ENCODE measurements around the gene CADM1. TPM values are rescaled to one million over a fixed set of nuclear protein-coding genes. Genes with fewer than 3 reads are reported as not detected.

CADM1 gene
- polyA plus RNA-seq, 4 donors, result 2.2 to 10.9 (median 5.8) TPM

GRCh38 chr11:115390441-115390840 lies 113.8 kb downstream of the CADM1 start:
- no peaks in the 10 kb centered on the region for H3K36me3 ChIP-seq (ENCODE audit: control insufficient read depth in 3 of 3, insufficient read depth in 2 of 3, low read depth in 1 of 3, low read length in 3 of 3)
- H3K27ac ChIP-seq (ENCODE audit: low read depth in 1 of 3, low read length in 2 of 3), result no peak overlapping the region
- 7 to 29% (median 14%) methylated on average over 1 of the region's 1 CpG for WGBS, 3 donors
- no peak for FAIRE-seq
- DNase-seq, result peak in 1 of 2 donors; percentile 16
- H3K27me3 ChIP-seq (ENCODE audit: control insufficient read depth in 3 of 3, insufficient read depth in 3 of 3, low read length in 3 of 3), result peaks cover 0 to 1% (median 0%) of the 10 kb centered on the region in 3 donors
- no peak overlapping the region for H3K4me3 ChIP-seq (ENCODE audit: low read depth in 1 of 3, low read length in 3 of 3)
- no peaks in the 10 kb centered on the region for H3K9me3 ChIP-seq (ENCODE audit: control insufficient read depth in 2 of 2, insufficient read depth in 1 of 2, low read depth in 1 of 2, low read length in 1 of 2)
- H3K4me1 ChIP-seq (ENCODE audit: control insufficient read depth in 3 of 3, insufficient read depth in 2 of 3, low read depth in 1 of 3, low read length in 2 of 3), result no peaks in the 10 kb centered on the region

- Histone ChIP-seq H3K27ac (ENCODE audit: low read depth in 1 of 3, low read length in 2 of 3) (no peak overlapping the region), H3K36me3 (ENCODE audit: control insufficient read depth in 3 of 3, insufficient read depth in 2 of 3, low read depth in 1 of 3, low read length in 3 of 3) (no peaks in the 10 kb centered on the region), H3K9me3 (ENCODE audit: control insufficient read depth in 2 of 2, insufficient read depth in 1 of 2, low read depth in 1 of 2, low read length in 1 of 2) (no peaks in the 10 kb centered on the region), H3K27me3 (ENCODE audit: control insufficient read depth in 3 of 3, insufficient read depth in 3 of 3, low read length in 3 of 3) (peaks cover 0 to 1% (median 0%) of the 10 kb centered on the region in 3 donors), H3K4me3 (ENCODE audit: low read depth in 1 of 3, low read length in 3 of 3) (no peak overlapping the region), H3K4me1 (ENCODE audit: control insufficient read depth in 3 of 3, insufficient read depth in 2 of 3, low read depth in 1 of 3, low read length in 2 of 3) (no peaks in the 10 kb centered on the region)
- no peak for DNase-seq
- FAIRE-seq, result no peak
- WGBS, 3 donors, result 57 to 62% (median 57%) methylated on average over 3 of the region's 3 CpGs
Measured at GRCh38 chr11:115389790-115390189, 114.4 kb downstream of the CADM1 start.

- Histone ChIP-seq H3K4me3 (ENCODE audit: low read depth in 1 of 3, low read length in 3 of 3) (no peak overlapping the region), H3K9me3 (ENCODE audit: control insufficient read depth in 2 of 2, insufficient read depth in 1 of 2, low read depth in 1 of 2, low read length in 1 of 2) (no peaks in the 10 kb centered on the region), H3K27ac (ENCODE audit: low read depth in 1 of 3, low read length in 2 of 3) (no peak overlapping the region), H3K27me3 (ENCODE audit: control insufficient read depth in 3 of 3, insufficient read depth in 3 of 3, low read length in 3 of 3) (peaks cover 0 to 1% (median 0%) of the 10 kb centered on the region in 3 donors), H3K36me3 (ENCODE audit: control insufficient read depth in 3 of 3, insufficient read depth in 2 of 3, low read depth in 1 of 3, low read length in 3 of 3) (no peaks in the 10 kb centered on the region), H3K4me1 (ENCODE audit: control insufficient read depth in 3 of 3, insufficient read depth in 2 of 3, low read depth in 1 of 3, low read length in 2 of 3) (no peaks in the 10 kb centered on the region)
- DNase-seq, result no peak
- no peak for FAIRE-seq
Measured at GRCh38 chr11:115385226-115385625, 119.0 kb downstream of the CADM1 start.

- 80 to 92% (median 88%) methylated on average over 2 of the region's 2 CpGs for WGBS, 3 donors
- no peak overlapping the region for H3K27ac ChIP-seq (ENCODE audit: low read depth in 1 of 3, low read length in 2 of 3)
- DNase-seq (no peak), FAIRE-seq (no peak)
- H3K27me3 ChIP-seq (ENCODE audit: control insufficient read depth in 3 of 3, insufficient read depth in 3 of 3, low read length in 3 of 3), result peaks cover 0 to 1% (median 0%) of the 10 kb centered on the region in 3 donors
- H3K9me3 ChIP-seq (ENCODE audit: control insufficient read depth in 2 of 2, insufficient read depth in 1 of 2, low read depth in 1 of 2, low read length in 1 of 2), result no peaks in the 10 kb centered on the region
- H3K36me3 ChIP-seq (ENCODE audit: control insufficient read depth in 3 of 3, insufficient read depth in 2 of 3, low read depth in 1 of 3, low read length in 3 of 3), result no peaks in the 10 kb centered on the region
- no peaks in the 10 kb centered on the region for H3K4me1 ChIP-seq (ENCODE audit: control insufficient read depth in 3 of 3, insufficient read depth in 2 of 3, low read depth in 1 of 3, low read length in 2 of 3)
- no peak overlapping the region for H3K4me3 ChIP-seq (ENCODE audit: low read depth in 1 of 3, low read length in 3 of 3)
Measured at GRCh38 chr11:115384236-115384635, 120.0 kb downstream of the CADM1 start.

- H3K4me1 ChIP-seq (ENCODE audit: control insufficient read depth in 3 of 3, insufficient read depth in 2 of 3, low read depth in 1 of 3, low read length in 2 of 3), result no peaks in the 10 kb centered on the region
- no peaks in the 10 kb centered on the region for H3K9me3 ChIP-seq (ENCODE audit: control insufficient read depth in 2 of 2, insufficient read depth in 1 of 2, low read depth in 1 of 2, low read length in 1 of 2)
- DNase-seq, result no peak
- 63 to 74% (median 71%) methylated on average over 3 of the region's 3 CpGs for WGBS, 3 donors
- no peak overlapping the region for H3K4me3 ChIP-seq (ENCODE audit: low read depth in 1 of 3, low read length in 3 of 3)
- H3K27me3 ChIP-seq (ENCODE audit: control insufficient read depth in 3 of 3, insufficient read depth in 3 of 3, low read length in 3 of 3), result peaks cover 0 to 1% (median 0%) of the 10 kb centered on the region in 3 donors
- no peaks in the 10 kb centered on the region for H3K36me3 ChIP-seq (ENCODE audit: control insufficient read depth in 3 of 3, insufficient read depth in 2 of 3, low read depth in 1 of 3, low read length in 3 of 3)
- no peak overlapping the region for H3K27ac ChIP-seq (ENCODE audit: low read depth in 1 of 3, low read length in 2 of 3)
- no peak for FAIRE-seq
Measured at GRCh38 chr11:115383431-115383830, 120.8 kb downstream of the CADM1 start.

- no peak for FAIRE-seq
- Histone ChIP-seq H3K4me1 (ENCODE audit: control insufficient read depth in 3 of 3, insufficient read depth in 2 of 3, low read depth in 1 of 3, low read length in 2 of 3) (no peaks in the 10 kb centered on the region), H3K36me3 (ENCODE audit: control insufficient read depth in 3 of 3, insufficient read depth in 2 of 3, low read depth in 1 of 3, low read length in 3 of 3) (no peaks in the 10 kb centered on the region), H3K27ac (ENCODE audit: low read depth in 1 of 3, low read length in 2 of 3) (no peak overlapping the region), H3K4me3 (ENCODE audit: low read depth in 1 of 3, low read length in 3 of 3) (no peak overlapping the region), H3K9me3 (ENCODE audit: control insufficient read depth in 2 of 2, insufficient read depth in 1 of 2, low read depth in 1 of 2, low read length in 1 of 2) (no peaks in the 10 kb centered on the region), H3K27me3 (ENCODE audit: control insufficient read depth in 3 of 3, insufficient read depth in 3 of 3, low read length in 3 of 3) (no peaks in the 10 kb centered on the region)
- peak in 1 of 2 donors; percentile 3 for DNase-seq
- 13 to 25% (median 14%) methylated on average over 1 of the region's 1 CpG for WGBS, 3 donors
Measured at GRCh38 chr11:115379528-115379927, 124.7 kb downstream of the CADM1 start.

- H3K4me3 ChIP-seq (ENCODE audit: low read depth in 1 of 3, low read length in 3 of 3), result no peak overlapping the region
- no peaks in the 10 kb centered on the region for H3K9me3 ChIP-seq (ENCODE audit: control insufficient read depth in 2 of 2, insufficient read depth in 1 of 2, low read depth in 1 of 2, low read length in 1 of 2)
- H3K4me1 ChIP-seq (ENCODE audit: control insufficient read depth in 3 of 3, insufficient read depth in 2 of 3, low read depth in 1 of 3, low read length in 2 of 3), result no peaks in the 10 kb centered on the region
- no peak overlapping the region for H3K27ac ChIP-seq (ENCODE audit: low read depth in 1 of 3, low read length in 2 of 3)
- H3K36me3 ChIP-seq (ENCODE audit: control insufficient read depth in 3 of 3, insufficient read depth in 2 of 3, low read depth in 1 of 3, low read length in 3 of 3), result no peaks in the 10 kb centered on the region
- DNase-seq (no peak), FAIRE-seq (no peak)
- H3K27me3 ChIP-seq (ENCODE audit: control insufficient read depth in 3 of 3, insufficient read depth in 3 of 3, low read length in 3 of 3), result no peaks in the 10 kb centered on the region
- 86 to 90% (median 87%) methylated on average over 4 of the region's 4 CpGs for WGBS, 3 donors
Measured at GRCh38 chr11:115378557-115378956, 125.7 kb downstream of the CADM1 start.

- Histone ChIP-seq H3K27me3 (ENCODE audit: control insufficient read depth in 3 of 3, insufficient read depth in 3 of 3, low read length in 3 of 3) (no peaks in the 10 kb centered on the region), H3K4me1 (ENCODE audit: control insufficient read depth in 3 of 3, insufficient read depth in 2 of 3, low read depth in 1 of 3, low read length in 2 of 3) (no peaks in the 10 kb centered on the region), H3K27ac (ENCODE audit: low read depth in 1 of 3, low read length in 2 of 3) (no peak overlapping the region), H3K9me3 (ENCODE audit: control insufficient read depth in 2 of 2, insufficient read depth in 1 of 2, low read depth in 1 of 2, low read length in 1 of 2) (no peaks in the 10 kb centered on the region), H3K4me3 (ENCODE audit: low read depth in 1 of 3, low read length in 3 of 3) (no peak overlapping the region), H3K36me3 (ENCODE audit: control insufficient read depth in 3 of 3, insufficient read depth in 2 of 3, low read depth in 1 of 3, low read length in 3 of 3) (no peaks in the 10 kb centered on the region)
- FAIRE-seq (no peak), DNase-seq (no peak)
- 87 to 96% (median 94%) methylated on average over 4 of the region's 4 CpGs for whole genome bisulfite sequencing, 3 donors
Measured at GRCh38 chr11:115377882-115378296, 126.3 kb downstream of the CADM1 start.

- Histone ChIP-seq H3K4me3 (ENCODE audit: low read depth in 1 of 3, low read length in 3 of 3) (no peak overlapping the region), H3K9me3 (ENCODE audit: control insufficient read depth in 2 of 2, insufficient read depth in 1 of 2, low read depth in 1 of 2, low read length in 1 of 2) (no peaks in the 10 kb centered on the region), H3K27ac (ENCODE audit: low read depth in 1 of 3, low read length in 2 of 3) (no peak overlapping the region), H3K27me3 (ENCODE audit: control insufficient read depth in 3 of 3, insufficient read depth in 3 of 3, low read length in 3 of 3) (no peaks in the 10 kb centered on the region), H3K4me1 (ENCODE audit: control insufficient read depth in 3 of 3, insufficient read depth in 2 of 3, low read depth in 1 of 3, low read length in 2 of 3) (no peaks in the 10 kb centered on the region), H3K36me3 (ENCODE audit: control insufficient read depth in 3 of 3, insufficient read depth in 2 of 3, low read depth in 1 of 3, low read length in 3 of 3) (no peaks in the 10 kb centered on the region)
- no peak for DNase-seq
- FAIRE-seq, result no peak
Measured at GRCh38 chr11:115368616-115369015, 135.6 kb downstream of the CADM1 start.
